ENCODE data around the gene RPUSD4. TPM values are rescaled to one million over a fixed set of nuclear protein-coding genes. Genes with fewer than 3 reads are reported as not detected.

RPUSD4 gene
- total and polyA plus RNA-seq, 2 experiments from 2014 or later, result 20.8 to 60.8 TPM

DNA sequence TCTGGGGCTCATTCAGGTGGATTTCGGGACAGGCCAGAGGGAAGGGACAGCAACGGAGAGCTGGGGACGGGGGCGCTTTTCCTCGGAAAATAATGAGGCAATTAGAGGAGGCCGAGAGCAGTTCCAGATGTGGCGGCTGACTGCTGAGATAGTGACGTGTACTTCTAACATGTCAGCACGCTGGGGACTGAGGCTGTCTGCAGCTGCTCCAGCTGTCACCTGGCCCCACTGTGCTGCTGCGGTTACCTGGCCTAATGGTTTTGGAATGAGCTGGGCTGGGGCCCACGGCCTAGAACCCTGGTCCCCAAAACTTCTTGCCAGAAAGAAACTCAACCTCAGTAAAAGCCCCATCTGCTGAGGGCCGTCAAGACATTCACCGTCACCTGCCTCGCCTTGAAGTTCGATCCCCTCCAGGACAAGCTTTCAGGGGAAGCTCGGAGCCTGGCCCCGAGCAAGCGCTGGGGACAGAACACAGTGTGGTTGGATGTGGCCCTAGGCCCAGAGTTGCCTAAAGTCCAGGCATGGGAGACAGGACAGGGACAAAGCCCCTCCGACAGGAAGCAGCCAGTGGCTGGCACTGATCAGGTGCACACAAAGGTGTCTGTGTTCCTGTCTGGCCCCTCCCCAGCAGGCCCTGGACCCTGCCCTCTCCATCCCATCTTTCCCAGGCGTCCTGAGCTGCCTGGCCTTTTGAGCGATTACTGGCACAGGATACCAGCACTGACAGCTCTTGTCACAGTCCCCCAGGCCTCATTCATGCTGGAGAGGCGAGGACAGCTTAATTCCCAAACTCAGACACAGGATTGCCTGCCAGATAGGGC is 22.1 kb downstream of the RPUSD4 start:
- no peaks in the 10 kb centered on the region for H3K27me3 ChIP-seq (ENCODE audit: insufficient read depth)
- ATAC-seq, result no peak
- no peak overlapping the region; the same call in 1 of the 2 replicates for H3K27ac Mint-ChIP-seq
- peaks cover 16% of the 10 kb centered on the region for H3K4me1 Mint-ChIP-seq
- H4K20me1 ChIP-seq (replicated peaks; ENCODE audit: insufficient read depth), result no peaks in the 10 kb centered on the region; the same call in 1 of the 2 replicates
- no peak overlapping the region for H2AFZ ChIP-seq
- DNase-seq (ENCODE audit: low spot score), result peak; percentile 12
- H3K27me3 Mint-ChIP-seq (ENCODE audit: insufficient read depth, low read depth, poor library complexity), result peaks cover 14% of the 10 kb centered on the region
- no peaks in the 10 kb centered on the region for H3F3A ChIP-seq (replicated peaks; ENCODE audit: low read depth)
- H3K4me2 ChIP-seq, result no peak overlapping the region
- H3K9me3 Mint-ChIP-seq, result no peaks in the 10 kb centered on the region
- no peaks in the 10 kb centered on the region for H3K79me2 ChIP-seq (replicated peaks; ENCODE audit: insufficient read depth)
- peaks cover 24% of the 10 kb centered on the region for H3K36me3 Mint-ChIP-seq (ENCODE audit: low read depth)
- no peak overlapping the region for H3K4me3 Mint-ChIP-seq
- no peaks in the 10 kb centered on the region for H3K9me2 ChIP-seq (ENCODE audit: insufficient read depth)
- H3K27ac ChIP-seq (ENCODE audit: low read depth), result no peak overlapping the region
- H3K4me1 ChIP-seq (ENCODE audit: insufficient read depth), result no peaks in the 10 kb centered on the region
- no peaks in the 10 kb centered on the region for H3K36me3 ChIP-seq (ENCODE audit: insufficient read depth)
- TF ChIP-seq, protein P1, sequence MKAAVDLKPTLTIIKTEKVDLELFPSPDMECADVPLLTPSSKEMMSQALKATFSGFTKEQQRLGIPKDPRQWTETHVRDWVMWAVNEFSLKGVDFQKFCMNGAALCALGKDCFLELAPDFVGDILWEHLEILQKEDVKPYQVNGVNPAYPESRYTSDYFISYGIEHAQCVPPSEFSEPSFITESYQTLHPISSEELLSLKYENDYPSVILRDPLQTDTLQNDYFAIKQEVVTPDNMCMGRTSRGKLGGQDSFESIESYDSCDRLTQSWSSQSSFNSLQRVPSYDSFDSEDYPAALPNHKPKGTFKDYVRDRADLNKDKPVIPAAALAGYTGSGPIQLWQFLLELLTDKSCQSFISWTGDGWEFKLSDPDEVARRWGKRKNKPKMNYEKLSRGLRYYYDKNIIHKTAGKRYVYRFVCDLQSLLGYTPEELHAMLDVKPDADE (IDR thresholded peaks at IDR 0.05), result no peak
- TF ChIP-seq ZNF114 (CRISPR knock-in tag; IDR thresholded peaks at IDR 0.05), result no peak
- TF ChIP-seq ZNF331 (CRISPR knock-in tag; IDR thresholded peaks at IDR 0.05; ENCODE audit: low read depth), result no peak
- no peak for TF ChIP-seq REST (IDR thresholded peaks at IDR 0.05; ENCODE audit: unreplicated experiment)
- TF ChIP-seq JUNB (IDR thresholded peaks at IDR 0.05; ENCODE audit: unreplicated experiment), result no peak
- TF ChIP-seq CREB1 (CRISPR knock-in tag; IDR thresholded peaks at IDR 0.05; ENCODE audit: low read depth), result no peak
- no peak overlapping the region for H3K4me3 ChIP-seq

- Histone ChIP-seq H3K27me3 (ENCODE audit: insufficient read depth) (no peaks in the 10 kb centered on the region), H3F3A (replicated peaks; ENCODE audit: low read depth) (no peaks in the 10 kb centered on the region), H2AFZ (no peak overlapping the region), H3K4me1 (ENCODE audit: insufficient read depth) (no peaks in the 10 kb centered on the region), H3K4me2 (no peak overlapping the region), H3K79me2 (replicated peaks; ENCODE audit: insufficient read depth) (no peaks in the 10 kb centered on the region), H3K9me2 (ENCODE audit: insufficient read depth) (no peaks in the 10 kb centered on the region), H3K27ac (ENCODE audit: low read depth) (no peak overlapping the region), H4K20me1 (replicated peaks; ENCODE audit: insufficient read depth) (no peaks in the 10 kb centered on the region; the same call in 1 of the 2 replicates), H3K4me3 (no peak overlapping the region), H3K36me3 (ENCODE audit: insufficient read depth) (no peaks in the 10 kb centered on the region)
- DNase-seq (ENCODE audit: low spot score) (no peak), ATAC-seq (no peak)
- peaks cover 16% of the 10 kb centered on the region for H3K4me1 Mint-ChIP-seq
- no peak overlapping the region for H3K4me3 Mint-ChIP-seq
- peaks cover 24% of the 10 kb centered on the region for H3K36me3 Mint-ChIP-seq (ENCODE audit: low read depth)
- peaks cover 14% of the 10 kb centered on the region for H3K27me3 Mint-ChIP-seq (ENCODE audit: insufficient read depth, low read depth, poor library complexity)
- peak overlapping the region; percentile 32 for H3K27ac Mint-ChIP-seq
- no peak for TF ChIP-seq JUNB (IDR thresholded peaks at IDR 0.05; ENCODE audit: unreplicated experiment)
- no peak for TF ChIP-seq ZNF114 (CRISPR knock-in tag; IDR thresholded peaks at IDR 0.05)
- TF ChIP-seq, protein P1 (IDR thresholded peaks at IDR 0.05), result no peak
- TF ChIP-seq EZH2 (IDR thresholded peaks at IDR 0.05; ENCODE audit: low read depth, unreplicated experiment), result no peak
- H3K9me3 Mint-ChIP-seq, result no peaks in the 10 kb centered on the region
Measured at GRCh38 chr11:126188332-126189108, 22.9 kb downstream of the RPUSD4 start.

All from GM23338 (cell line).